Measurements from ENCODE around the gene ZBTB20.

ZBTB20 gene

DNA sequence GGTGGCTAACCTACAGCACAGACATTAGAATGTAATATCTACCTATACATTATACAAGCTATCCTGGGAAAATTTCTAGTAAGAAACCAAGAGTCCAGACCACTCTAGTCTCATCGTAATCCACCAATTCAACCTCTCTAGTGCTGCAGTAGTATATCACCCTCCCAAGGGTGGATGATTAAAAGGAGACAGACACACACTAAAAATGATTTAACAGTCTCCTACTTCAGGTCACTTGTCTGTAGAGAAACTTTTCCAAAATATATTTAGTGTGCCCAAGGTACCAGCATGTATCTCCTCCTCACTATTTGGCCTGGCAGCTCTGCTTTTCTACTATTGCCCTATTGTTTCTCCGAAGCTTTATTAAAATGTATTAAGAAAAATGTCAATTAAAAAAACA lies 45.0 kb downstream of the ZBTB20 start:
- Histone ChIP-seq H3K9me3 (ENCODE audit: control insufficient read depth, low read length) (no peaks in the 10 kb centered on the region), H3K4me3 (ENCODE audit: extremely low read depth, insufficient read depth, low read length, poor library complexity, severe bottlenecking) (no peak overlapping the region), H3K4me1 (ENCODE audit: control insufficient read depth, insufficient read depth, low read length, poor library complexity, severe bottlenecking) (no peaks in the 10 kb centered on the region), H3K36me3 (ENCODE audit: control insufficient read depth, insufficient read depth, low read length) (no peaks in the 10 kb centered on the region), H3K27ac (ENCODE audit: low read depth, low read length, severe bottlenecking) (no peak overlapping the region)
- 80% methylated on average over 1 of the region's 2 CpGs; no CpG with 5 or more reads in 1 of the 2 experiments for WGBS, 2 experiments (ENCODE audit: insufficient coverage in 2 of 2)

DNA sequence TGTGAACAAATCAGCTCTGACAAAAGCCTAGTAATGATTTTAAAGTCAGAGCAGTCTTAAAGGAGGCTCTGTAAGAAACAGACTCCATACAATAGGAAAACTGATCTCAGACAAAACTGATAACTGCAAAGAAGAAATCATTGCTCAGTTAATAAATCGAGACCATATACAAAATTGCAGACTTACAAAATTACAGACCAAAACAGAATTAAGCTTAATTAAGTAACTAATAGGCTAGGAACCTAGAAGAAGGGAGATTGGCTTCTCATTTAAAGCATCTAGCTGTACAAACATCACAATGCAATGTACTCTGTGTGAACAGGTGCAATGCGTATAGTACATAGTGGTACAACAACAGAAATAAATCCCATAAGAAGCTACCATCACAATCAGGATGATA lies 46.3 kb downstream of the ZBTB20 start:
- no peaks in the 10 kb centered on the region for H3K9me3 ChIP-seq (ENCODE audit: control insufficient read depth, low read length)
- H3K36me3 ChIP-seq (ENCODE audit: control insufficient read depth, insufficient read depth, low read length): no peaks in the 10 kb centered on the region
- H3K27ac ChIP-seq (ENCODE audit: low read depth, low read length, severe bottlenecking): no peak overlapping the region
- H3K4me3 ChIP-seq (ENCODE audit: extremely low read depth, insufficient read depth, low read length, poor library complexity, severe bottlenecking): no peak overlapping the region
- WGBS, 2 experiments (ENCODE audit: insufficient coverage in 2 of 2): no CpG with 5 or more reads among the region's 2 CpGs
- no peaks in the 10 kb centered on the region for H3K4me1 ChIP-seq (ENCODE audit: control insufficient read depth, insufficient read depth, low read length, poor library complexity, severe bottlenecking)

DNA sequence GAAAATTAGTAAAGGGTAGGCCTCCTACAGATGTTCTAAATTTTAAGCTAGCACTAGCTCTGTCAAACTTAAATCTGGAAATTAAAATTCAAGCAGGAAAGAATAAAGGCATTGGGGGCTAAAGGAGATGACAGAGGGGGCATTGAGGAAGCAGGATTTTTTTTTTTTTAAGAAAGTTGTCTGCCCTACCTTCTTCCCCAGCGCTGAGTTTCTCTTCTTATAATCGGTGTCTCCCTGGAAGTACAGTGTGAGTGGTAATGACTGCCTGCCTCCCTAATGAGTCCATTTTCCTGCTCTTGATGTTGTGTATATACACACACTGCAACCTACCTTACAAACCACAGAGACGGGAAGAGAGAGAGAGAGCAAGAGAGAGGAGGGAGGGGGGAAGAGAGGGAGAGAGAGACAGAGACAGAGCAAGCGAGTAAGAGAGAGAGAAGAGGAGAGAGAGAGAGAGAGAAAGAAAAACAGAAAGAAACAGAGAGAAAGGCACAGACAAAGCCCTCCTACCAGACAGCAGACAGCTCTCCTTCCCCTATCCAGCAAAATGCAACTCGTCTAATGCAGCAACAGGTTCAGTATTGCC lies 47.0 kb downstream of the ZBTB20 start:
- Histone ChIP-seq H3K9me3 (ENCODE audit: control insufficient read depth, low read length) (no peaks in the 10 kb centered on the region), H3K4me1 (ENCODE audit: control insufficient read depth, insufficient read depth, low read length, poor library complexity, severe bottlenecking) (no peaks in the 10 kb centered on the region), H3K4me3 (ENCODE audit: extremely low read depth, insufficient read depth, low read length, poor library complexity, severe bottlenecking) (no peak overlapping the region), H3K36me3 (ENCODE audit: control insufficient read depth, insufficient read depth, low read length) (no peaks in the 10 kb centered on the region), H3K27ac (ENCODE audit: low read depth, low read length, severe bottlenecking) (peak overlapping the region; percentile 58)
- WGBS, 2 experiments (ENCODE audit: insufficient coverage in 2 of 2): no CpG with 5 or more reads among the region's 5 CpGs

DNA sequence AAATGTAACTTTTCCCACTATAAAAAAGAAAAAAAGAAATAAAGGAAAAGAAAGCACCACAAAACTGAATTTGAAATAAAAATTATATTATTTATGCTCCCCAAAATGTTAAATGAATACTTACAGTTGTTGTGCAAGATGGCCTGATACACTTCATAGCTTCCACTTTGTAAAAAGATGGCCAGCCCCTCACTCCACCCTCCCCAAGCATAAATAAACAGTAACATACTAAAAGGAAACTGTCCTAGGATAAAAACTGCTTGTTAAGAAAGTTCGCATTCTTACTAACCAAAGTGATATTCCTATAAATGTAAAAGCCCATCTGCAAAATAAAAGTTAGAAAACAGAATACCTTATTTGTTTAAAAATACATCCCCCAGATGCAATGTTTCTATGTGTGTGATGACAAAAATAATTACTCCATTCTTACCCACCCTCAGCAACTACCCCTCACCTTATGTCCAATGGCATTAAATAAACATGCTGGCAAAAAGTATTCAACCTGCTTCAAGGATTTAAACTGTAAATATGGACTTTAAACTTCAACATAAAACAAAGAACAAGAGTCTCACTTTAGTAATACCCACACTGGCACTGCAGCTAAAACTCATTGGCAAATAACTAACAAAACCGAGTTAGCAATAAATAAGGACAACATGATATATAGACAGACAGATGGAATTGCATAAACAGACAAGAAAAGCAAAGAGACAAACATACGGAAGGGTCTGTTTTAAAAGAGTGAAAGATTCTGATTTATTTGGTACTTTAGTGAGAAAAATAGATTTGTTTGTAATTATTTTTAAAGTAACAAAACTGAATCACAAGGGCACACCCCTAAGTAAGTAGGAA lies 47.7 kb downstream of the ZBTB20 start:
- Histone ChIP-seq H3K27ac (ENCODE audit: low read depth, low read length, severe bottlenecking) (no peak overlapping the region), H3K36me3 (ENCODE audit: control insufficient read depth, insufficient read depth, low read length) (no peaks in the 10 kb centered on the region), H3K9me3 (ENCODE audit: control insufficient read depth, low read length) (no peaks in the 10 kb centered on the region), H3K4me3 (ENCODE audit: extremely low read depth, insufficient read depth, low read length, poor library complexity, severe bottlenecking) (no peak overlapping the region), H3K4me1 (ENCODE audit: control insufficient read depth, insufficient read depth, low read length, poor library complexity, severe bottlenecking) (no peaks in the 10 kb centered on the region)
- no CpG with 5 or more reads among the region's 3 CpGs for WGBS, 2 experiments (ENCODE audit: insufficient coverage in 2 of 2)

DNA sequence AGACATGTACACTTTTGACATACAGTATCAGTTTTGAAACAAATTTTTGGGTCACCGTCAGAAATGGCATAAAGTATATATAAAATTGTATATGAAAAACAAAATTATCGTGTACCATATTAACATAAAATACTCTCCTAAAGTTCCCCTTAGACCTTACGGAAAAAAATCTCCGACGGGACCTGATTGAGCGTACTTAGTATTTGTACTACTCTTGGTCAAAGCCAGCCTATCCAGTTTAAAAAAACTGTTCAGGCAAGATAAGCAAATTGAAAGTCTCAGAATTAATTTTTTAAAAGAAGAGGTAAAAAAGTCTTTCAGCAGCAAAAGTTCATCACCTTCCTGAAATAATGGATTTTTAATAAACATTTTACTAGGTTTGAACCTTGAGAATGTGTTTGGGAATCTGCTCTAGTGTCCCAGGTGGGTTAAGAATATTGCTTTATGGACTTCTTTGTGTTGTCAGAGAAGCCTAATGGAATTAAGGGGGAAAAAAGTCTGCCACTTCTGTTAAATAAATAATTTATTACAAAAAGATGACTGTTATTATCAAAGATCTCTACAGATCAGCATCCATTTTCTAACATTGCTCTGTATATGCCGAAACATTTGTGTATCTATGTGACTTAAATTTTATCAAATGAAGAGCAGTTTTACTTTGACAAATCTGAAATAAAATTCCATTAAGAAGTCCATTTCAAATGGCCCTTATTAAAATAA lies 48.6 kb downstream of the ZBTB20 start:
- no peaks in the 10 kb centered on the region for H3K4me1 ChIP-seq (ENCODE audit: control insufficient read depth, insufficient read depth, low read length, poor library complexity, severe bottlenecking)
- no peaks in the 10 kb centered on the region for H3K9me3 ChIP-seq (ENCODE audit: control insufficient read depth, low read length)
- H3K36me3 ChIP-seq (ENCODE audit: control insufficient read depth, insufficient read depth, low read length): no peaks in the 10 kb centered on the region
- no peak overlapping the region for H3K4me3 ChIP-seq (ENCODE audit: extremely low read depth, insufficient read depth, low read length, poor library complexity, severe bottlenecking)
- 100% methylated on average over 2 of the region's 7 CpGs; no CpG with 5 or more reads in 1 of the 2 experiments for WGBS, 2 experiments (ENCODE audit: insufficient coverage in 2 of 2)
- H3K27ac ChIP-seq (ENCODE audit: low read depth, low read length, severe bottlenecking): no peak overlapping the region

DNA sequence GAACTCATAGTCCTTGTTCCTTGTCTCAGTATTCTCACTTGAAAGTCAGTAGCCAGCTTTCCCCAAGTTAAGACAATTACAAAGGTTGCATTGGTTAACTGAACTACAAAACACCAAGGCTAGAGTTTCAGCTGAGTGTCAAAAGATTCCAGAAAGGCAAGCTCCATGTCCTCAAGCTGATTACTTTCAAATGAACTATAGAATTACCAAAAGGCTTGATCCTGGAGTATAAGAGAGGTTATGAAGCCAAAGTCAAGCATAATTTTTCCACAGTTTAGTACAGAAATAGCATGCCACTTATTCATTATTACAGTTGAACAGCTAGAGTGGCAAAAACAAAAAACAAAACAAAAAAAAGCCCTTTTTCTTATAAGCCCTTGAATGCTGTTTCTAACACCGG lies 51.9 kb downstream of the ZBTB20 start:
- WGBS, 2 experiments (ENCODE audit: insufficient coverage in 2 of 2): 80% methylated on average over 1 of the region's 1 CpG; no CpG with 5 or more reads in 1 of the 2 experiments
- no peak overlapping the region for H3K27ac ChIP-seq (ENCODE audit: low read depth, low read length, severe bottlenecking)
- no peaks in the 10 kb centered on the region for H3K36me3 ChIP-seq (ENCODE audit: control insufficient read depth, insufficient read depth, low read length)
- no peaks in the 10 kb centered on the region for H3K9me3 ChIP-seq (ENCODE audit: control insufficient read depth, low read length)
- H3K4me1 ChIP-seq (ENCODE audit: control insufficient read depth, insufficient read depth, low read length, poor library complexity, severe bottlenecking): no peaks in the 10 kb centered on the region
- H3K4me3 ChIP-seq (ENCODE audit: extremely low read depth, insufficient read depth, low read length, poor library complexity, severe bottlenecking): no peak overlapping the region

DNA sequence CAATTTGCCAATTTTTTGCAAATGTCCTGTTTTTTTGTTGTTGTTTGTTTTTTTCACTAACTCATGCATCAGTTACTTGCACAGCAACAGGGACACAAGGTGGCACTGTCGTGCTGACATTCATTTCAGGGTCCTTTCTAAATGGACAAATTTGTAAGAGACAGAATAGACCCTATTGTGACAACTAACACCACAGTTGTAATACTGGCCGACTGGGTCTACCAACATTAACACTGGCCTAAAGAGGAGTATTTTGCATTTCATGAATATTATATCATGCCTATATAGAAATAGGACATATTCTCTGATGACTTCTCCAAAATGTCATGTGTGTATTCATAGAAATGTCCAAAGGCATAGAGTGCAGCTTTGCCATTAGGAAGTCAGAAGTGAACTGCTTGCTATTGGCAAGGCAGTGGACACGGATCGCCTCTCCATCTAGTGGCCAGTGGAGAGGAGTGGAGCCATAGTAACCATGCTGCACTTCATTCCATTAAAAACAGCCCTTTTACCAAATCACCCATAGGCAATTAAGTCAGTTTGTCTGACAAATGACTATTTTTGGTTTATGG lies 54.8 kb downstream of the ZBTB20 start:
- H3K27ac ChIP-seq (ENCODE audit: low read depth, low read length, severe bottlenecking): peak overlapping the region; percentile 3
- H3K4me3 ChIP-seq (ENCODE audit: extremely low read depth, insufficient read depth, low read length, poor library complexity, severe bottlenecking): no peak overlapping the region
- WGBS, 2 experiments (ENCODE audit: insufficient coverage in 2 of 2): no CpG with 5 or more reads among the region's 4 CpGs
- no peaks in the 10 kb centered on the region for H3K36me3 ChIP-seq (ENCODE audit: control insufficient read depth, insufficient read depth, low read length)
- no peaks in the 10 kb centered on the region for H3K9me3 ChIP-seq (ENCODE audit: control insufficient read depth, low read length)
- no peaks in the 10 kb centered on the region for H3K4me1 ChIP-seq (ENCODE audit: control insufficient read depth, insufficient read depth, low read length, poor library complexity, severe bottlenecking)

DNA sequence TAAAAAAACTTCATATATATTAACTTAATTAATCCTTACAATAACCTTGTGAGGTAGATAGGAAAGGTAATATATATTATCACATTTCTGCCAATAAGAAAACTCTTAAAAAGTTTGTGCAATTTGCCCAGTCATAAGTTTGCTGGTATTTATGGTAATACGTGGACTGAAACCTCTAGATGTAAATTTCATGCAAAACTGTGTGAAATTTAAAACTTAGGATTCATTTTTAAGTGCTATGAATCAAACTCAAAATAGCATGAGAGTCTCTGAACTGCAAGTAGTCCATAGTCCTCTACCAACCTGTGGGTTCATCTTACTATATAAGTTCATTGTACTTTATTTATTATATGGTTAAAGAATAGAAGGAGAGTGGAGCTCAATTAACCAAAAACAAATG lies 56.4 kb downstream of the ZBTB20 start:
- H3K27ac ChIP-seq (ENCODE audit: low read depth, low read length, severe bottlenecking): no peak overlapping the region
- no CpG with 5 or more reads among the region's 1 CpG for WGBS, 2 experiments (ENCODE audit: insufficient coverage in 2 of 2)

DNA sequence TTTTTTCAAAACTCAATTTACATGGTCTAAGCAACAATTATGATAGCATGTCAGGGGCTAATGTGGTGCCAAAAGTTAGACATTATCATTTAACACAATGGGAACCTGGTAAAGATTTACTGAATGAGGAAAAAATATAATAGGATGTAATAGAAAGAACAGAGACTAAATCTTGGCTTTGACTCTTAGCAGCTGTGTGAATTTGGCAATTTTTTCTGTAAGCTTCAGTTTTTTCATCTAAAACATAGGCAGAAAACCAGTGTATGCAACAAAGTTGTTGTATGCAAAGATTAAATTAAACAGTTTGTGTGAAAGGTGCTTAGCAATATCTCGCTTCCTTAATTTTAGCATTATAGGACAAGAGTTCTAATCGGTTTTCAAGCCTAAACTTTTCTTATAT lies 57.6 kb downstream of the ZBTB20 start:
- no peaks in the 10 kb centered on the region for H3K4me1 ChIP-seq (ENCODE audit: control insufficient read depth, insufficient read depth, low read length, poor library complexity, severe bottlenecking)
- no peaks in the 10 kb centered on the region for H3K9me3 ChIP-seq (ENCODE audit: control insufficient read depth, low read length)
- no peaks in the 10 kb centered on the region for H3K36me3 ChIP-seq (ENCODE audit: control insufficient read depth, insufficient read depth, low read length)
- no CpG with 5 or more reads among the region's 2 CpGs for WGBS, 2 experiments (ENCODE audit: insufficient coverage in 2 of 2)
- H3K27ac ChIP-seq (ENCODE audit: low read depth, low read length, severe bottlenecking): no peak overlapping the region
- no peak overlapping the region for H3K4me3 ChIP-seq (ENCODE audit: extremely low read depth, insufficient read depth, low read length, poor library complexity, severe bottlenecking)

More for the DNA sequence above, 56.4 kb downstream of the ZBTB20 start:
- Histone ChIP-seq H3K4me1 (ENCODE audit: control insufficient read depth, insufficient read depth, low read length, poor library complexity, severe bottlenecking) (no peaks in the 10 kb centered on the region), H3K4me3 (ENCODE audit: extremely low read depth, insufficient read depth, low read length, poor library complexity, severe bottlenecking) (no peak overlapping the region), H3K36me3 (ENCODE audit: control insufficient read depth, insufficient read depth, low read length) (no peaks in the 10 kb centered on the region), H3K9me3 (ENCODE audit: control insufficient read depth, low read length) (no peaks in the 10 kb centered on the region)

DNA sequence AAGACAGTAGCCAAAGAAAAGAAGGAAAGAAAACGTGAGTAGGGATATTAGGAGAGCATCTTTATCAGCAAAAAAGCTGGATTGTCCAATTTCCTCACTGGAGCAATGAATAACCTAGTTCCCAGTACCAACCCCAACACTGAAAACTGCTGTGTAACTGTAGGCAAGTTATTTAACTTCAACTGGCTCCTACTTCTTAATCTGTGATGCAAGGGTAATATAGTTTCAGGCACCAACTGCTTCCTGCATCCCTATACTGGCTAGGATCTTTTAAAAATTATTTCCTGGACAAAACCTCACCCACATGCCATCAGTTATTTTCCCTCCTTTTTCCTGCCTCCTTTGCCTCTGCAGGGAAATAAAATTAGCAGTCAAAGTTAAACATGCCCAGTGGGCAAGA lies 59.6 kb downstream of the ZBTB20 start:
- Histone ChIP-seq H3K9me3 (ENCODE audit: control insufficient read depth, low read length) (no peaks in the 10 kb centered on the region), H3K4me3 (ENCODE audit: extremely low read depth, insufficient read depth, low read length, poor library complexity, severe bottlenecking) (no peak overlapping the region), H3K4me1 (ENCODE audit: control insufficient read depth, insufficient read depth, low read length, poor library complexity, severe bottlenecking) (no peaks in the 10 kb centered on the region), H3K27ac (ENCODE audit: low read depth, low read length, severe bottlenecking) (no peak overlapping the region), H3K36me3 (ENCODE audit: control insufficient read depth, insufficient read depth, low read length) (no peaks in the 10 kb centered on the region)
- WGBS, 2 experiments (ENCODE audit: insufficient coverage in 2 of 2): no CpG with 5 or more reads among the region's 1 CpG
